Measurements from ENCODE around the gene CDC25B.

CDC25B gene

GRCh38 chr20:3760655-3761348 lies 35.3 kb upstream of the CDC25B start:
- Histone ChIP-seq H3K27ac (peak overlapping the region in 2 of 21 experiments; percentile 27 to 44), H3K4me3 (no peak overlapping the region)

- Histone ChIP-seq H3K4me3 (no peak overlapping the region), H3K27ac (peak overlapping the region in 2 of 21 experiments; percentile 26 to 33)
Observed at GRCh38 chr20:3763671-3764601, 32.2 kb upstream of the CDC25B start.

- Histone ChIP-seq H3K27ac (peak overlapping the region in 5 of 21 experiments; percentile 0 to 33 (median 26)), H3K4me3 (no peak overlapping the region)
Observed at GRCh38 chr20:3764659-3765058, 31.5 kb upstream of the CDC25B start.

GRCh38 chr20:3765171-3765882 lies 30.8 kb upstream of the CDC25B start:
- Histone ChIP-seq H3K27ac (peak overlapping the region in 6 of 21 experiments; percentile 0 to 33 (median 26)), H3K4me3 (no peak overlapping the region)

- peak overlapping the region; percentile 61 to 77 (median 71) for H3K4me3 ChIP-seq
- H3K27ac ChIP-seq: peak overlapping the region in 15 of 21 experiments; percentile 19 to 91 (median 68)
Observed at GRCh38 chr20:3766422-3767109, 29.5 kb upstream of the CDC25B start.

GRCh38 chr20:3767110-3767426 lies 29.0 kb upstream of the CDC25B start:
- peak overlapping the region; percentile 61 to 77 (median 71) for H3K4me3 ChIP-seq

GRCh38 chr20:3767427-3768341 lies 28.4 kb upstream of the CDC25B start, which contains the start of gene ADISSP:
ADISSP (minus strand) TSS chr20:3767753; CDS start chr20:3760100, 7,653 bp downstream.
- Histone ChIP-seq H3K27ac (peak within 1 kb of the TSS; percentile 65 to 94 (median 89)), H3K4me3 (peak within 1 kb of the TSS; percentile 61 to 77 (median 71))

More at GRCh38 chr20:3767110-3767426, 29.0 kb upstream of the CDC25B start:
- peak overlapping the region in 17 of 21 experiments; percentile 32 to 92 (median 75) for H3K27ac ChIP-seq

GRCh38 chr20:3768342-3769130 lies 27.6 kb upstream of the CDC25B start:
- Histone ChIP-seq H3K4me3 (peak overlapping the region; percentile 61 to 77 (median 71)), H3K27ac (peak overlapping the region; percentile 65 to 94 (median 89))

GRCh38 chr20:3771552-3772058 lies 24.5 kb upstream of the CDC25B start:
- H3K27ac ChIP-seq: no peak overlapping the region

GRCh38 chr20:3775457-3776108 lies 20.5 kb upstream of the CDC25B start:
- H3K27ac ChIP-seq: no peak overlapping the region
- H3K4me3 ChIP-seq: no peak overlapping the region

More at GRCh38 chr20:3771552-3772058, 24.5 kb upstream of the CDC25B start:
- no peak overlapping the region for H3K4me3 ChIP-seq

- H3K4me3 ChIP-seq: peak overlapping the region; percentile 36 to 48 (median 41)
- peak overlapping the region in 6 of 21 experiments; percentile 2 to 64 (median 37) for H3K27ac ChIP-seq
Observed at GRCh38 chr20:3777381-3777715, 18.8 kb upstream of the CDC25B start.

- peak overlapping the region in 7 of 21 experiments; percentile 2 to 64 (median 18) for H3K27ac ChIP-seq
- H3K4me3 ChIP-seq: peak overlapping the region; percentile 36 to 48 (median 41)
Observed at GRCh38 chr20:3777716-3778629, 18.1 kb upstream of the CDC25B start.

GRCh38 chr20:3778976-3779375 lies 17.1 kb upstream of the CDC25B start:
- H3K27ac ChIP-seq: no peak overlapping the region
- no peak overlapping the region for H3K4me3 ChIP-seq

- Histone ChIP-seq H3K27ac (peak within 1 kb of the TSS in 11 of 21 experiments; percentile 0 to 87 (median 50)), H3K4me3 (peak within 1 kb of the TSS in 6 of 7 experiments; percentile 10 to 32 (median 24))
Observed at GRCh38 chr20:3781153-3781910, 14.8 kb upstream of the CDC25B start, which contains the start of gene SPEF1. SPEF1 (minus strand) TSS chr20:3781448; CDS start chr20:3781287, 161 bp downstream.

GRCh38 chr20:3782597-3782996 lies 13.5 kb upstream of the CDC25B start:
- Histone ChIP-seq H3K4me3 (no peak overlapping the region), H3K27ac (peak overlapping the region in 15 of 21 experiments; percentile 0 to 87 (median 50))
